Lower lobe of right lung (tissue), 2 donors: Measurements from ENCODE around the gene ZFAND3. TPM values are rescaled to one million over a fixed set of nuclear protein-coding genes. Genes with fewer than 3 reads are reported as not detected.

ENCODE experiments used
- ATAC-seq, 2 donors: fragments of 200-7000 bp; cut with Tn5 transposase; one replicate each; pipeline ENCODE4 v1.9.1; 2020 to 2022; ENCODE audit warnings: mild to moderate bottlenecking in 2 of 2, moderate library complexity in 2 of 2
- DNase-seq: peaks from one replicate; pipeline ENCODE4 v3.0.0-alpha.2; 2020
- H3K27ac ChIP-seq: fragments of 200-600 bp; one replicate; pipeline ENCODE4 v1.8.0; 2022
- H3K27me3 ChIP-seq: fragments of 200-600 bp; one replicate; pipeline ENCODE4 v1.8.0; 2022; ENCODE audit warnings: low read depth
- H3K36me3 ChIP-seq: fragments of 200-600 bp; one replicate; pipeline ENCODE4 v1.8.0; 2022; ENCODE audit warnings: mild to moderate bottlenecking
- H3K4me1 ChIP-seq: fragments of 200-600 bp; one replicate; pipeline ENCODE4 v1.8.0; 2022
- H3K4me3 ChIP-seq: fragments of 200-600 bp; one replicate; pipeline ENCODE4 v1.8.0; 2022; ENCODE audit warnings: mild to moderate bottlenecking
- H3K9me3 ChIP-seq: fragments of 200-600 bp; one replicate; pipeline ENCODE4 v1.8.0; 2022
- intact Hi-C: fragments of 100-400 bp; cut with DNase I; formaldehyde crosslinking; loops from one replicate; pipeline ENCODE4 v1.11.0; 2022
- total RNA-seq: library from RNA; stranded (reverse); fragmentation: NEBNext Ultra II Directional; extraction: Animal tissue kit (Norgen Biotek cat#: 25700); gene quantifications from one replicate; pipeline ENCODE4 v1.2.1, GENCODE V29; 2021
- TF ChIP-seq, protein P1 (sequence below): fragments of 200-600 bp; IDR thresholded peaks from one replicate; pipeline ENCODE4 v1.8.0; 2022; ENCODE audit warnings: antibody characterized with exemption, mild to moderate bottlenecking
- donor health status: DM: no; HTN: yes; CAD: no; lungs with severe emphysema.

ZFAND3 gene
- total RNA-seq, 1 donor from 2014 or later, result 83.3 TPM

- Histone ChIP-seq H3K4me1 (no peaks in the 10 kb centered on the region), H3K36me3 (no peaks in the 10 kb centered on the region), H3K27me3 (no peaks in the 10 kb centered on the region), H3K4me3 (no peak overlapping the region), H3K27ac (no peak overlapping the region), H3K9me3 (no peaks in the 10 kb centered on the region)
- intact Hi-C loops, result no loop called here
- no peak for DNase-seq
- no peak for ATAC-seq
- TF ChIP-seq, protein P1, sequence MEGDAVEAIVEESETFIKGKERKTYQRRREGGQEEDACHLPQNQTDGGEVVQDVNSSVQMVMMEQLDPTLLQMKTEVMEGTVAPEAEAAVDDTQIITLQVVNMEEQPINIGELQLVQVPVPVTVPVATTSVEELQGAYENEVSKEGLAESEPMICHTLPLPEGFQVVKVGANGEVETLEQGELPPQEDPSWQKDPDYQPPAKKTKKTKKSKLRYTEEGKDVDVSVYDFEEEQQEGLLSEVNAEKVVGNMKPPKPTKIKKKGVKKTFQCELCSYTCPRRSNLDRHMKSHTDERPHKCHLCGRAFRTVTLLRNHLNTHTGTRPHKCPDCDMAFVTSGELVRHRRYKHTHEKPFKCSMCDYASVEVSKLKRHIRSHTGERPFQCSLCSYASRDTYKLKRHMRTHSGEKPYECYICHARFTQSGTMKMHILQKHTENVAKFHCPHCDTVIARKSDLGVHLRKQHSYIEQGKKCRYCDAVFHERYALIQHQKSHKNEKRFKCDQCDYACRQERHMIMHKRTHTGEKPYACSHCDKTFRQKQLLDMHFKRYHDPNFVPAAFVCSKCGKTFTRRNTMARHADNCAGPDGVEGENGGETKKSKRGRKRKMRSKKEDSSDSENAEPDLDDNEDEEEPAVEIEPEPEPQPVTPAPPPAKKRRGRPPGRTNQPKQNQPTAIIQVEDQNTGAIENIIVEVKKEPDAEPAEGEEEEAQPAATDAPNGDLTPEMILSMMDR, result no peak
Measured at GRCh38 chr6:38162493-38163185, 343.1 kb downstream of the ZFAND3 start.

GRCh38 chr6:38163186-38164130 is 343.9 kb downstream of the ZFAND3 start:
- H3K9me3 ChIP-seq, result no peaks in the 10 kb centered on the region
- intact Hi-C loops, result no loop called here
- no peak for DNase-seq
- H3K27ac ChIP-seq, result no peak overlapping the region
- H3K4me3 ChIP-seq, result no peak overlapping the region
- H3K4me1 ChIP-seq, result no peaks in the 10 kb centered on the region
- ATAC-seq, result no peak
- TF ChIP-seq, protein P1, result no peak
- H3K36me3 ChIP-seq, result no peaks in the 10 kb centered on the region
- no peaks in the 10 kb centered on the region for H3K27me3 ChIP-seq

DNA sequence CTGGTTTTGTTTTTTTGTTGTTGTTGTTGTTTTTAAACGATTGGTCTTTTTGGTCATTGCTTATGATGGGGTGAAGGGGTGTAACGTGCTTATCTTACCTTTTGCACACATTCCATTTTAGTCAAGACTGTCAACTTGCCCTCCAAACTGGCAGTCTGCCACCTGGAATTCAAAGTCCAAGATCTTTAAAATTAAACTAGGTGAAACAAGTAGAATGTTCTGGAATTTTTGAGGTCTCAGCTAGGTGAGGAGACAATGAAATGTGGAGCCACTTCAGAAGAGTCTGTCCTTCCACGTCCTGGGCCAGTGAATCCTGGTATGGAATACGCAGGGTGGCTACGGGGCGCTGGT is 344.6 kb downstream of the ZFAND3 start:
- Histone ChIP-seq H3K36me3 (no peaks in the 10 kb centered on the region), H3K27me3 (no peaks in the 10 kb centered on the region), H3K4me1 (no peaks in the 10 kb centered on the region), H3K4me3 (no peak overlapping the region), H3K9me3 (no peaks in the 10 kb centered on the region), H3K27ac (no peak overlapping the region)
- intact Hi-C loops, result no loop called here
- DNase-seq (no peak), ATAC-seq (no peak)
- TF ChIP-seq, protein P1, result no peak

DNA sequence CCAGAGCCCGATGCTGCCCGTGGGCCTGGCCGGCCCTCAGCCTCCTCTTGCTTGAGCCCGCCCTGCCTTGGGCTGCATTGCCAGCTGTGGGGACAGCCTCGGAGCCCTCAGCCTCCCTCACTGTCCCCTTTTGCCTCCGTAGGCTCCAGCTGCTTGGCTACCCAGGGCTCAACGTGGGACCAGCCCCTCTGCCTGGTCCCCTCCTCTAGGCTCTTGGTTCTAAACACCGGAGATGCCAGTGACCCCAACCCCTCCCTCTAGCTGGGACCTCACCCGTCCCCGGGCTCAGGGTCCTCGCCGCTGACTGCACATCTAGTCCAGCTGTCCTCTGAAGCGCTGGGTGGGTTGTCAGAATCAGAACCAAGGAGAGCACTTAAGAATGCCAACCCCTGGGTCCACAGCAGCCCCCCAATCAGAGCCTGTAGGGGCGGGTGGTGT is 345.2 kb downstream of the ZFAND3 start:
- TF ChIP-seq, protein P1, result no peak
- no peak overlapping the region for H3K4me3 ChIP-seq
- ATAC-seq (no peak), DNase-seq (no peak)
- no peaks in the 10 kb centered on the region for H3K27me3 ChIP-seq
- H3K9me3 ChIP-seq, result no peaks in the 10 kb centered on the region
- intact Hi-C loops, result no loop called here
- H3K36me3 ChIP-seq, result no peaks in the 10 kb centered on the region
- H3K4me1 ChIP-seq, result no peaks in the 10 kb centered on the region
- no peak overlapping the region for H3K27ac ChIP-seq

DNA sequence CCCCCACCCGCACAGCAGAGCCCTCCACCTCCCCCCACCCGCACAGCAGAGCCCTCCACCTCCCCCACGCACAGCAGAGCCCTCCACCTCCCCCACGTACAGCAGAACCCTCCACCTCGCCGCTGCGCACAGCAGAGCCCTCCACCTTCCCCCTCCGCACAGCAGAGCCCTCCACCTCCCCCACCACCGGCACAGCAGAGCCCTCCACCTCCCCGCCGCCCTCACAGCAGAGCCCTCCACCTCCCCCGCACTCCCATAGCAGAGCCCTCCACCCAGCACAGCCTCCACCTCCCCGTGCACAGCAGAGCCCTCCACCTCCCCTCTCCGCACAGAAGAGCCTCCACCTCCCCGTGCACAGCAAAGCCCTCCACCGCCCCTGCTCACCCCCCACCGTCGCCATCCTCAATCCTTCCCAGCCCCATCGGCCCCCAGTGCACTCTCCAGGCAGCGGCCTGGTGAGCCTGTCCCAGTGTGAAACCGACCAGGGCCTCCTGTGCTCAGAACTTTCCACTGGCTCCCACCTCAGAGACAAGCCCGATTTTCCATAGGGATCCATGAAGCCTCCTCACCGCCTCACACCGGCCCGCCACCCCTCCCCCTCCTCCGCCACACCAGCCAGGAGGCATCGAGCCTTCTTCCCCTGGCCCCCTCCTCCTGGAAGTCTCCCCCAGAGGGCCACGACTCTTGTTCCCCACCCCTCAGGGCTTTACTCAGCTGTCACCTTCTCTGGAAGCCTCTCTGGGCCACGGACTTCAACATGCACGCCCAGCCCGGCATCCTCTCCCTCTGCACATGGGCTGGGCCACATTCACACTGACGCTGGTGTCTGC is 347.1 kb downstream of the ZFAND3 start:
- H3K4me1 ChIP-seq, result no peaks in the 10 kb centered on the region
- H3K36me3 ChIP-seq, result no peaks in the 10 kb centered on the region
- H3K9me3 ChIP-seq, result no peaks in the 10 kb centered on the region
- intact Hi-C loops, result no loop called here
- no peak for DNase-seq
- TF ChIP-seq, protein P1, result no peak
- H3K27ac ChIP-seq, result no peak overlapping the region
- H3K27me3 ChIP-seq, result no peaks in the 10 kb centered on the region
- ATAC-seq, result no peak
- no peak overlapping the region for H3K4me3 ChIP-seq
